ENCODE measurements around the gene MTMR8.

DNA sequence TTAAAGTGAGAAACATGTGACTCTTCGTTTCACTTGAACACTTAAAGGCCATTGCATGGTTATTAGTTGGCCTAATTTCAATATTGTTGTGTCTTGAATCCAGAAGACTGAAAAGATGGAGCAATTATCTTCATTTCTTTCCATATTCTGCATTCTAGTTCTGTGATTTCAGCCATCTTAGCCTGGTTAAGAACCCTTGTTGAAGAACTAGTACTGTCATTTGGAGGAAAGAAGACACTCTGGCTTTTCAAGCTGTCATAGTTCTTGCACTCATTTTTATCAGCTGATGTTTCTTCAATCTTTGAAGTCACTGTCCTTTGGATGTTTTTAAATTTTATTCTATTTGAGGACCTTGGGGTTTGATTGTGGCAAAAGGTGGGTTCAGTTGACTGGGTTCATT, 81.6 kb downstream of the MTMR8 start:
- TF ChIP-seq EZH2 (IDR thresholded peaks at IDR 0.05): no peak
- TF ChIP-seq, protein P1, sequence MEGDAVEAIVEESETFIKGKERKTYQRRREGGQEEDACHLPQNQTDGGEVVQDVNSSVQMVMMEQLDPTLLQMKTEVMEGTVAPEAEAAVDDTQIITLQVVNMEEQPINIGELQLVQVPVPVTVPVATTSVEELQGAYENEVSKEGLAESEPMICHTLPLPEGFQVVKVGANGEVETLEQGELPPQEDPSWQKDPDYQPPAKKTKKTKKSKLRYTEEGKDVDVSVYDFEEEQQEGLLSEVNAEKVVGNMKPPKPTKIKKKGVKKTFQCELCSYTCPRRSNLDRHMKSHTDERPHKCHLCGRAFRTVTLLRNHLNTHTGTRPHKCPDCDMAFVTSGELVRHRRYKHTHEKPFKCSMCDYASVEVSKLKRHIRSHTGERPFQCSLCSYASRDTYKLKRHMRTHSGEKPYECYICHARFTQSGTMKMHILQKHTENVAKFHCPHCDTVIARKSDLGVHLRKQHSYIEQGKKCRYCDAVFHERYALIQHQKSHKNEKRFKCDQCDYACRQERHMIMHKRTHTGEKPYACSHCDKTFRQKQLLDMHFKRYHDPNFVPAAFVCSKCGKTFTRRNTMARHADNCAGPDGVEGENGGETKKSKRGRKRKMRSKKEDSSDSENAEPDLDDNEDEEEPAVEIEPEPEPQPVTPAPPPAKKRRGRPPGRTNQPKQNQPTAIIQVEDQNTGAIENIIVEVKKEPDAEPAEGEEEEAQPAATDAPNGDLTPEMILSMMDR (IDR thresholded peaks at IDR 0.05): no peak

All from neural progenitor cell (in vitro differentiated cells).